SK-N-SH (cell line): ENCODE results near the gene CFAP58.

Experiments
- CTCF ChIP-seq: fragments of 200-600 bp; sonication (generic); IDR thresholded peaks from 2 replicates; pipeline ENCODE4 v1.6.1; 2017; ENCODE audit warnings: antibody characterized with exemption, mild to moderate bottlenecking, moderate library complexity
- EP300 ChIP-seq, 2 experiments: IDR thresholded peaks; 2 replicates each; pipeline versions ENCODE4 v1.4.0 to v1.6.1; 2012; ENCODE audit warnings: borderline replicate concordance in 1 of 2, low read depth in 1 of 2, low read length in 1 of 2
- EZH2phosphoT487 ChIP-seq: fragments of 200-600 bp; sonication (generic); IDR thresholded peaks from 2 replicates; pipeline ENCODE4 v1.6.1; 2017; ENCODE audit warnings: low read depth, mixed run types, mild to moderate bottlenecking, antibody characterized with exemption, moderate library complexity, borderline replicate concordance
- MXI1 ChIP-seq: IDR thresholded peaks from 2 replicates; pipeline ENCODE4 v1.6.1; 2012; ENCODE audit warnings: mild to moderate bottlenecking, low read depth, low read length, improper control_type of control experiment
- NFIC ChIP-seq: IDR thresholded peaks from 2 replicates; pipeline ENCODE4 v1.4.0; 2012; ENCODE audit warnings: borderline replicate concordance
- RAD21 ChIP-seq: IDR thresholded peaks from 2 replicates; pipeline ENCODE4 v1.6.1; 2012; ENCODE audit warnings: mild to moderate bottlenecking, low read length
- RFX5 ChIP-seq: IDR thresholded peaks from 2 replicates; pipeline ENCODE4 v1.6.1; 2012; ENCODE audit warnings: mild to moderate bottlenecking, improper control_type of control experiment, low read length
- SMC3 ChIP-seq: IDR thresholded peaks from 2 replicates; pipeline ENCODE4 v1.6.1; 2012; ENCODE audit warnings: low read depth, low read length, improper control_type of control experiment

GRCh38 chr10:104445359-104445758 lies 91.7 kb downstream of the CFAP58 start:
- no peak for TF ChIP-seq CTCF
- TF ChIP-seq SMC3 = no peak
- peak in 1 of 2 experiments; percentile 85; a peak in 2 of 4 replicates for TF ChIP-seq EP300 (IDR thresholded peaks at IDR 0.05; ENCODE audit: borderline replicate concordance in 1 of 2, low read depth in 1 of 2, low read length in 1 of 2)
- no peak for TF ChIP-seq MXI1
- TF ChIP-seq RFX5 = no peak
- no peak for TF ChIP-seq EZH2phosphoT487
- TF ChIP-seq NFIC = peak; percentile 72
- no peak for TF ChIP-seq RAD21
